Mesodermal cell (in vitro differentiated cells): ENCODE data around the gene PRL.

Experiments used
- H3K27ac ChIP-seq: 2 replicates; pipeline ENCODE4 v1.7.0; 2013; ENCODE audit warnings: mild to moderate bottlenecking, low read depth, low read length, moderate library complexity; ENCODE audit not compliant: severe bottlenecking
- H3K36me3 ChIP-seq: 2 replicates; pipeline ENCODE4 v1.7.1; 2013; ENCODE audit warnings: mild to moderate bottlenecking, low read length, moderate library complexity; ENCODE audit not compliant: control insufficient read depth, insufficient read depth
- H3K4me1 ChIP-seq: one replicate; pipeline ENCODE4 v1.7.1; 2013; ENCODE audit warnings: mild to moderate bottlenecking, low read length; ENCODE audit not compliant: insufficient read depth, control insufficient read depth, poor library complexity, severe bottlenecking
- H3K4me3 ChIP-seq: 2 replicates; pipeline ENCODE4 v1.7.0; 2013; ENCODE audit warnings: low read length, control low read depth, mild to moderate bottlenecking; ENCODE audit not compliant: insufficient read depth, poor library complexity, severe bottlenecking; ENCODE audit errors: extremely low read depth
- H3K9me3 ChIP-seq: 2 replicates; pipeline ENCODE4 v1.7.1; 2013; ENCODE audit warnings: mild to moderate bottlenecking, low read length, moderate library complexity; ENCODE audit not compliant: control insufficient read depth
- WGBS, 2 experiments: methylation state at CpG; one replicate each; pipeline ENCODE4 v1.1.5; 2013; ENCODE audit warnings: missing lambda C conversion rate in 2 of 2; ENCODE audit not compliant: insufficient coverage in 2 of 2; 5-methylcytosine and 5-hydroxymethylcytosine counted together

PRL gene

DNA sequence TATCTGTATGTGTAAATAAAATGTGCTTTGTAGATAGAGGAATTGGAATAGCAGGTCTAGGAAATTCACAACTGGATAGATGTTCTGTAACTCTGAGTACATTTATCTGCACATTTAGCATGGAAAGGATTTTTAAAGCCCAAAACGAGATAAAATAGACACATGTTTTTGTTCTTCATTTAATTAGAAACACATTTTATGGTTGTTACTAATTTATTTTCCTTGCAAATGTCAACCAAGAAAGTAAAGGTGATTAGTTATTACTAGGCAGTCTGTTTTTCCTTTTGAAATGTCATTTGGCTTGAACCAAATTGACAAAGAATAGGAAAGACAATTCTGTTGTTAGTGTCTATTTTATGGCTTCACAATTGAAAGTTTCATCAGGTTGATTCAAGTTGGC is 769 bp downstream of the PRL start:
- Histone ChIP-seq H3K9me3 (no peaks in the 10 kb centered on the region), H3K27ac (no peak overlapping the region), H3K36me3 (no peaks in the 10 kb centered on the region), H3K4me1 (peaks cover 5% of the 10 kb centered on the region), H3K4me3 (no peak overlapping the region)
- WGBS, 2 experiments = no CpG with 5 or more reads among the region's 1 CpG

DNA sequence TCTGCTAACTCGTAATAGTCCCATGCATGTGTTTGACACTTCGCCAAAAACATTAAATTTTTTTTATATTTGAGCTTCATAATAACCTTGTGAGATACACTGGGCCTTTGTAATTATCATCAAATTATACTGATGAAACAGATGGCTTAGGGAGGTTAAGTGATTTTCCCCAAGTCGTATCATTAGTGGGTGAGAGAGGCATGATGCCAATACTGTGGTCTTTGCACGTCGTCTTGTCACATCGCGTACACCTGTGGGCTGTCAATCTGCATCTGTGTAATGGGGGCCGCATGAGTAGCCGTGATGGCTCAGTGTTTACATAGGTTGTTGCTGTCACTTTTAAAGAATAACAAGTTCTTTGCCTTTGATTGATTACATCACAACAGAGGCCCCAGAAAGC is 1.7 kb downstream of the PRL start:
- peaks cover under 1% of the 10 kb centered on the region for H3K4me1 ChIP-seq

DNA sequence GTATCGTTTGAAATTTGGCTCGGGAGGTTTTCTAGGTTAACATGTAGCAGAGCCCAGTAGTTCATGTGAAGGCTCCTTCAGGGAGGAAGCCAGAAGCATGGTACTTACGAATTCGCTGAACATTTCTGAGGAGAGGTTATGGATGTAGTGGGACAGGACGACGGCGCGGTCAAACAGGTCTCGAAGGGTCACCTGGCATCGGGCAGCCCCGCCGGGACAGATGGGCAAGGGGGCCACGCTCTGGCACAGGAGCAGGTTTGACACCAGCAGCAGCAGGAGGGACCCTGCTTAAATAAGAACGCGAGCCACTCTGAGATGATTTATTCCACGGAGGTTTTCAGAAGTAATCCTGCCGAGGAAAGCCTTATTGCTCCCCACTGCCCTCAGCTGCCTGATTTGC is 2.5 kb downstream of the PRL start:
- WGBS, 2 experiments = 96 to 98% methylated on average over 13 to 17 of the region's 17 CpGs
- Histone ChIP-seq H3K27ac (no peak overlapping the region), H3K4me1 (no peaks in the 10 kb centered on the region), H3K9me3 (no peaks in the 10 kb centered on the region), H3K4me3 (no peak overlapping the region), H3K36me3 (no peaks in the 10 kb centered on the region)

More for the DNA sequence above, 1.7 kb downstream of the PRL start:
- WGBS, 2 experiments = 89 to 94% methylated on average over 5 to 6 of the region's 9 CpGs
- no peak overlapping the region for H3K4me3 ChIP-seq
- no peaks in the 10 kb centered on the region for H3K36me3 ChIP-seq
- H3K27ac ChIP-seq = no peak overlapping the region
- no peaks in the 10 kb centered on the region for H3K9me3 ChIP-seq

DNA sequence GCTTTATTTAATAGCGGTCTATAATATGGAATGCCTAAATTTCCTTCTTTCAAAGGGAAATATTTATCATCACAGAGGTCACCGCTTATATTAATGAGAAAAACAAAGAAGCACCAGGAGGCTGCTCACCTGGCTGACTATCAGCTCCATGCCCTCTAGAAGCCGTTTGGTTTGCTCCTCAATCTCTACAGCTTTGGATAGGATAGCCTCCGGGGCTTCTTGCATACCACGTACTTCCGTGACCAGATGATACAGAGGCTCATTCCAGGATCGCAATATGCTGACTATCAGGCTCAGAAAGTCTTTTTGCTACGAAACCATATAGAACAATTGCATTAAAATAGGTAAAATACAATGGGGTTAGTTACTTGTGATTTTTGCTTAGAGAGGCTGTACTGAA is 6.8 kb downstream of the PRL start:
- H3K4me1 ChIP-seq = no peaks in the 10 kb centered on the region
- H3K27ac ChIP-seq = no peak overlapping the region
- no peak overlapping the region for H3K4me3 ChIP-seq
- 89 to 93% methylated on average over 2 to 4 of the region's 8 CpGs for WGBS, 2 experiments
- no peaks in the 10 kb centered on the region for H3K36me3 ChIP-seq
- no peaks in the 10 kb centered on the region for H3K9me3 ChIP-seq

DNA sequence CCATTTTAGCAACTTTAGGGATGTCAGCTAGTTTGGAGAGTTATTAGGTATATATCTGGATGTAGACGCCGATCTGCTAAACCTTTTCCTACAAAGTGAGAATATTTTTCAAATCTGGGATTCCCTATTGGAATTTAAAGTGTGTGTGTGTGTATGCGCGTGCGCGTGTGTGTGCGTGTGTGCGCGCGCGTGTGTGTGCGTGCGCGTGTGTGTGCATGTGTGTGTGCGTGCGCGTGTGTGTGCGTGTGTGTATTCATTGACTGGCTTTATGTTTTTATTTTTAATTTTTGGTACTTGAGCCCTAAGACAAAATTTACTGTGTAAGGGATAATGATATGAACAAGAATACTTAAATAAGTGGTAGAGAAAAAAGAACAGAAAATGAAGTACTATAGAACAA is 8.1 kb downstream of the PRL start:
- Histone ChIP-seq H3K36me3 (no peaks in the 10 kb centered on the region), H3K9me3 (no peaks in the 10 kb centered on the region), H3K4me1 (no peaks in the 10 kb centered on the region), H3K27ac (no peak overlapping the region), H3K4me3 (no peak overlapping the region)
- WGBS, 2 experiments = 89 to 98% methylated on average over 8 to 14 of the region's 18 CpGs

DNA sequence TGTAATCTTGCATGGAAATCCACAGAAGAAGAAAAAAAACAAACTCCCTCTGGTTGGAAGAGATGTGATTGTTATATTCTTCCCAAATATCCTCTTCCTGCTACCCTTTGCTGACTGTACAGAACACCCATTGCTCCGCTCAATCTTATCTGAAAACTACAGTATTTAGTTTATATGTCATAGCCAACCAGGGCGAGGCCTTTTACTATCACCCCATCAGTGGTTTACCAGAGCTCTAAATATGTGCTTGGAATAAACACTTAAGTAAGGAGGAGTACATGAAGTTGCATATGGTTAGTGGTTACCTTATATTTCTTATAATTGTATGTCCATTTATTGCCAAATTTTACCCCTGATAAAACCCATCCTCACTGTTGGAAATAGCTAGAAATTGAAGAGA is 12.2 kb downstream of the PRL start:
- Histone ChIP-seq H3K27ac (no peak overlapping the region), H3K4me3 (no peak overlapping the region), H3K4me1 (no peaks in the 10 kb centered on the region), H3K36me3 (no peaks in the 10 kb centered on the region), H3K9me3 (no peaks in the 10 kb centered on the region)
- WGBS, 2 experiments = 100% methylated on average over 1 of the region's 2 CpGs; no CpG with 5 or more reads in 1 of the 2 experiments

DNA sequence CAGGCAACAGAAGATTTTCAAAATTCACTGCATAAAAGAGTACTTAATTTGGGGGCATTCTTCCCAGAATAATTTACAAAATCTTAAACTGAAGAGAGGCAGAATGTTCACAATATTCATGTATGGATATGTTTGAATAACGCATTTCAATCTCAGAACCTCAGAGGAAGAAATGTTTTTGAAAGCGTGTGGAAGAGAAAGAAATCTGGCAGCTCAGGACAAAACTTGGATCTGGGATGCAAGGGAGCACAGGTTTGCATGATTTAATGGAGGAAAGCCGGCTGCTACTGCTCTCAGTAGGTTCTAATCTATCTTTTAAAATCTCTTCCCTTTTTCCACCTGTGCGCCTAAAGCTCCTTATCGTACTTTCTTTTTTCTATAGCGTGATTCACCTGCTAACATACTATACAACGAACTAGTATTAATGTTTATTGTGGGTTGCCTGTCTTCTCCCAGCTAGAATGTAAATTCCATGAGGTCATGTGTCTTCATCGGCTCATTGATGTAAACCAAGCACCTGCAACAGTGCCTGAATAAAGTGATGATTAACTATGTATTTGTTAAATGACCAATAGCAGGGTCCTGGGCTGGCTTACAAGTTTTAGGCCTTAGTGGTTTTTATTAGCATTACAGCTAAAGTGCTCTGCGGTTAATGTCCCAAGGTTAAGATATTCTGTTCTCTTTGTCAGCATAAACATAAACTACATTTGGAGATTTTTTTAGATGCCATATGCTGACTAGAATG is 15.3 kb downstream of the PRL start:
- 85 to 88% methylated on average over 2 to 3 of the region's 9 CpGs for WGBS, 2 experiments
- no peaks in the 10 kb centered on the region for H3K4me1 ChIP-seq
- no peak overlapping the region for H3K27ac ChIP-seq
- no peak overlapping the region for H3K4me3 ChIP-seq
- H3K36me3 ChIP-seq = no peaks in the 10 kb centered on the region
- no peaks in the 10 kb centered on the region for H3K9me3 ChIP-seq

DNA sequence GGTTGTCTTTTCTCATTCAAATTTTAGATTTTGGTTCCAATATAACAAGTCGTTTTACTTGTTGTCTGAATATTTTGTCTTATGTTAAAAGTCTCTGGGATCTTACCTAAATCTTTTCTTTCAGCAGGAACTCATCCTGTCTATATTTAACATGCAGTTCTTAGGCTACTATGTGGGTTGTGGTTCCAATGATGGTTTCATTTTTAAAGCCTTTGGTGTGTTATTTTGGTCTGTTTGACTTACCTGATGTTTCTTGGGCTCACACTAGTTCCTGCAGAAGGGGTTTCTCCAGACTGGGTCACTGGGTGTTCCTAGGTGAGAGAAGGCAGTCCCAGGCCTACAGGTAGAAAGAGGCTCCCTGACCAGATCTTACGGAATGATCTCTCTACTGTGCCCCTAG is 17.4 kb downstream of the PRL start:
- Histone ChIP-seq H3K4me3 (no peak overlapping the region), H3K36me3 (no peaks in the 10 kb centered on the region), H3K9me3 (no peaks in the 10 kb centered on the region), H3K4me1 (peaks cover 2% of the 10 kb centered on the region), H3K27ac (no peak overlapping the region)
- 88% methylated on average over 1 of the region's 2 CpGs; no CpG with 5 or more reads in 1 of the 2 experiments for WGBS, 2 experiments

DNA sequence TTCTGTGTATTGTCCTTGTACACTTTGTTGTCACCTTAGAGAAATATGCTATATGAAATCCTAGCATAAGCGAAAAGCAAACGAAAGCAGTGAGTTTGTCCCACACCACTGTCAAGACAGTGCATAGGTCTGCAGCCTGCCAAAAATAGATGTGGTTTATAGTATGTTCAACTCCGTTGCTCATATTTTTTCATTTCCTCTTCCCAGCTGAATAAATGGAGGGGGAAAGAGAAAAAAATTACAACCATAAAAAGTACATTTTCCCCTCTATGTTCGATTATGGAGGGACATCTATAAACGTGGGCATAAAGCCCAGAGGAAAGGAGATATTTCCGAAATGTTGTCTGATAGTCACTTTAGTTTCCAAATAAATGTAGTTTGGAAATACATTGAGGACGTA is 25.8 kb downstream of the PRL start:
- Histone ChIP-seq H3K9me3 (no peaks in the 10 kb centered on the region), H3K4me1 (peaks cover 2% of the 10 kb centered on the region)
- WGBS, 2 experiments = 93 to 100% methylated on average over 2 to 4 of the region's 7 CpGs

DNA sequence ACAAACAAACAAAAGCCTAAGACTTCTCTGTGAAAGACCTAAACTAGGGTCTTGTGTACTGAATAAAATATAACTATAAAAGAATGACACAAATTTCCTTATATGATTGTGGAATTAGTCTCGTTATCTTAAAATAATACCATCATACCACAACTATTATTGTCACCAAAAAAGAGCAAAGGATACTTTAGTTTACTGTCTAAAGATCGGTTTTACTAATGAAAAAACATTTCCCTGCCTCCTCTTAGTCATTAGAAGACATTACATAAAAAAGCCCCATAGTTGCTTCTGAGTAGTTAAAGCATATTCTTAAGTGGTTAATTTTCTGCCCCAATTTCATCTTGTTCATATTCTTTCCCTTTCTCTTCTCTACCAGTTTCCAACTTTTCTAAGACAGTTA is 33.1 kb downstream of the PRL start:
- no peaks in the 10 kb centered on the region for H3K9me3 ChIP-seq
- no peak overlapping the region for H3K4me3 ChIP-seq
- no peaks in the 10 kb centered on the region for H3K4me1 ChIP-seq
- no peaks in the 10 kb centered on the region for H3K36me3 ChIP-seq
- WGBS, 2 experiments = no CpG with 5 or more reads among the region's 2 CpGs
- H3K27ac ChIP-seq = no peak overlapping the region

More for the DNA sequence above, 25.8 kb downstream of the PRL start:
- Histone ChIP-seq H3K4me3 (no peak overlapping the region), H3K27ac (no peak overlapping the region), H3K36me3 (no peaks in the 10 kb centered on the region)

DNA sequence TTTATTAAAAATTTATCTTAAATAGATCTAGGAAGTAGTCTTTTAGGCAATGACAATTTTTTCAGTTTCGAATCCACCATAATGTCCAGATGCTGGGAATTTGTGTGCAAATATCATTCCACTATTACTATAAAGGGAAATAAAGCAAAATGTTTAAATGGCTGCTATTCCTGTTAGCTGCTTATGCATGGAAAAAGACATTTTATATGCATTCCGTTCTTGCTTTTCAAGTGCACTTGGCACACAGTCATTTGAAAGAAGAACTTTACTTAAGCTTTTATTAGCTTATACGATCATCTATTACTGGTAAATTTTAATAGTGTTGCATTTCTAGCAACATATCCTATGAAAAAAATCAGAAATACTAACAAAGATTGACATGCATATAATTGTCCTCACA is 42.0 kb downstream of the PRL start:
- H3K4me1 ChIP-seq = peaks cover 3% of the 10 kb centered on the region
- peaks cover 6% of the 10 kb centered on the region for H3K9me3 ChIP-seq
- no peak overlapping the region for H3K4me3 ChIP-seq
- no peaks in the 10 kb centered on the region for H3K36me3 ChIP-seq
- no peak overlapping the region for H3K27ac ChIP-seq
- 80% methylated on average over 1 of the region's 3 CpGs; no CpG with 5 or more reads in 1 of the 2 experiments for WGBS, 2 experiments
